Suprapubic skin (tissue), 4 donors: ENCODE measurements around the gene SPDYE3. TPM values are rescaled to one million over a fixed set of nuclear protein-coding genes. Genes with fewer than 3 reads are reported as not detected.
"Not testable (repeated sequence)": the region's sequence is repeated elsewhere in the genome, so short reads cannot be mapped to it uniquely, and the experiment has no call there.

ENCODE experiments used
- DNase-seq, 2 donors: peaks; one replicate each; pipeline ENCODE4 v3.0.0-alpha.2; 2019; ENCODE audit warnings: low spot score in 2 of 2
- H3K27ac ChIP-seq: fragments of 200-600 bp; sonication (generic); one replicate; pipeline ENCODE4 v1.5.1; 2019
- H3K27me3 ChIP-seq: fragments of 200-600 bp; sonication (generic); one replicate; pipeline ENCODE4 v1.5.1; 2019
- H3K36me3 ChIP-seq: fragments of 200-600 bp; sonication (generic); one replicate; pipeline ENCODE4 v1.5.1; 2019
- H3K4me1 ChIP-seq: fragments of 200-600 bp; sonication (generic); one replicate; pipeline ENCODE4 v1.5.1; 2019
- H3K4me3 ChIP-seq: fragments of 200-600 bp; sonication (generic); one replicate; pipeline ENCODE4 v1.5.1; 2019; ENCODE audit warnings: mild to moderate bottlenecking
- H3K9me3 ChIP-seq: fragments of 200-600 bp; sonication (generic); one replicate; pipeline ENCODE4 v1.5.1; 2019
- POLR2A ChIP-seq, 2 donors: fragments of 450-650 bp; IDR thresholded peaks; one replicate each; pipeline ENCODE4 v1.6.1; 2017; ENCODE audit warnings: antibody characterized with exemption in 2 of 2, mild to moderate bottlenecking in 2 of 2, moderate library complexity in 2 of 2
- POLR2AphosphoS5 ChIP-seq, 3 donors: sonication (generic); formaldehyde crosslinking; IDR thresholded peaks; one replicate each; pipeline ENCODE4 v1.6.1; 2017; ENCODE audit warnings: antibody characterized with exemption in 3 of 3
- WGBS: methylation state at CpG from one replicate; pipeline ENCODE4 v1.1.5; 2018; 5-methylcytosine and 5-hydroxymethylcytosine counted together
- total RNA-seq, 4 donors: library from RNA; depleted of rRNA; stranded (reverse); fragments of >200 nt; gene quantifications; one replicate each; pipeline ENCODE4 v1.1.0, GENCODE V29; 2016

Gene SPDYE3
- total RNA-seq, 4 donors from 2014 or later: not detected

- not testable (repeated sequence) for H3K27me3 ChIP-seq, H3K27ac ChIP-seq, H3K4me1 ChIP-seq, H3K36me3 ChIP-seq, DNase-seq, H3K4me3 ChIP-seq, H3K9me3 ChIP-seq
- 68% methylated on average over 4 of the region's 6 CpGs for WGBS
These were observed 9.5 kb upstream of the SPDYE3 start for GRCh38 chr7:100297852-100298631.

GRCh38 chr7:100298632-100298895 is 8.9 kb upstream of the SPDYE3 start:
- H3K27me3 ChIP-seq, H3K9me3 ChIP-seq, H3K36me3 ChIP-seq, H3K4me3 ChIP-seq, H3K27ac ChIP-seq, DNase-seq, H3K4me1 ChIP-seq: not testable (repeated sequence)
- 89% methylated on average over 7 of the region's 7 CpGs for whole genome bisulfite sequencing

GRCh38 chr7:100304526-100304925 is 3.0 kb upstream of the SPDYE3 start:
- not testable (repeated sequence) for H3K27me3 ChIP-seq, DNase-seq
- no CpG with 5 or more reads among the region's 12 CpGs for WGBS

GRCh38 chr7:100318329-100318728 is 10.8 kb downstream of the SPDYE3 start:
- H3K36me3 ChIP-seq: peaks cover 13% of the 10 kb centered on the region
- H3K9me3 ChIP-seq, DNase-seq, H3K4me3 ChIP-seq, H3K4me1 ChIP-seq, H3K27me3 ChIP-seq, H3K27ac ChIP-seq: not testable (repeated sequence)
- WGBS: 94% methylated on average over 4 of the region's 5 CpGs

More at GRCh38 chr7:100304526-100304925, 3.0 kb upstream of the SPDYE3 start:
- not testable (repeated sequence) for H3K4me1 ChIP-seq, H3K9me3 ChIP-seq, H3K4me3 ChIP-seq, H3K36me3 ChIP-seq, H3K27ac ChIP-seq

- H3K4me3 ChIP-seq, H3K27me3 ChIP-seq, H3K4me1 ChIP-seq, H3K27ac ChIP-seq, DNase-seq, H3K9me3 ChIP-seq: not testable (repeated sequence)
- H3K36me3 ChIP-seq: peaks cover 36% of the 10 kb centered on the region
- WGBS: 97% methylated on average over 1 of the region's 1 CpG
These were observed 14.1 kb downstream of the SPDYE3 start for GRCh38 chr7:100321648-100322047.

GRCh38 chr7:100324194-100324593 is 16.7 kb downstream of the SPDYE3 start:
- H3K9me3 ChIP-seq: not testable (repeated sequence)

GRCh38 chr7:100325671-100326070 is 18.2 kb downstream of the SPDYE3 start:
- not testable (repeated sequence) for H3K27me3 ChIP-seq, H3K4me1 ChIP-seq, H3K4me3 ChIP-seq, H3K9me3 ChIP-seq, H3K27ac ChIP-seq, DNase-seq
- WGBS: 80% methylated on average over 8 of the region's 9 CpGs
- peaks cover 45% of the 10 kb centered on the region for H3K36me3 ChIP-seq

More at GRCh38 chr7:100324194-100324593, 16.7 kb downstream of the SPDYE3 start:
- H3K27ac ChIP-seq, H3K4me3 ChIP-seq, DNase-seq, H3K4me1 ChIP-seq, H3K27me3 ChIP-seq: not testable (repeated sequence)
- WGBS: 92% methylated on average over 13 of the region's 13 CpGs
- H3K36me3 ChIP-seq: peaks cover 47% of the 10 kb centered on the region

- H3K4me1 ChIP-seq, H3K4me3 ChIP-seq, DNase-seq, H3K27me3 ChIP-seq, H3K9me3 ChIP-seq, H3K27ac ChIP-seq: not testable (repeated sequence)
- peaks cover 42% of the 10 kb centered on the region for H3K36me3 ChIP-seq
- WGBS: 96% methylated on average over 7 of the region's 11 CpGs
These were observed 19.4 kb downstream of the SPDYE3 start for GRCh38 chr7:100326914-100327313.

GRCh38 chr7:100335566-100336466 is 28.3 kb downstream of the SPDYE3 start:
- peak; percentile 86 to 93 for TF ChIP-seq POLR2A (IDR thresholded peaks at IDR 0.05)
- TF ChIP-seq POLR2AphosphoS5 (IDR thresholded peaks at IDR 0.05): peak; percentile 66 to 90 (median 82)
- DNase-seq: peak; percentile 96 to 97
- not testable (repeated sequence) for H3K36me3 ChIP-seq, H3K27me3 ChIP-seq, H3K9me3 ChIP-seq
- 0% methylated on average over 16 of the region's 85 CpGs for WGBS
- H3K27ac ChIP-seq: peak overlapping the region; percentile 85
- H3K4me3 ChIP-seq: peak overlapping the region; percentile 60
- peaks cover 22% of the 10 kb centered on the region for H3K4me1 ChIP-seq

GRCh38 chr7:100338083-100338696 is 30.7 kb downstream of the SPDYE3 start:
- not testable (repeated sequence) for DNase-seq, H3K9me3 ChIP-seq, H3K4me3 ChIP-seq, H3K27ac ChIP-seq, H3K27me3 ChIP-seq
- peaks cover 31% of the 10 kb centered on the region for H3K4me1 ChIP-seq
- 52% methylated on average over 15 of the region's 15 CpGs for WGBS
- peaks cover 25% of the 10 kb centered on the region for H3K36me3 ChIP-seq

- peaks cover 32% of the 10 kb centered on the region for H3K36me3 ChIP-seq
- DNase-seq: not testable (repeated sequence)
These were observed 33.8 kb downstream of the SPDYE3 start for GRCh38 chr7:100341286-100341685.

More at GRCh38 chr7:100341286-100341685, 33.8 kb downstream of the SPDYE3 start:
- 60% methylated on average over 6 of the region's 6 CpGs for WGBS
- not testable (repeated sequence) for H3K27ac ChIP-seq, H3K4me3 ChIP-seq, H3K9me3 ChIP-seq, H3K27me3 ChIP-seq
- peaks cover 35% of the 10 kb centered on the region for H3K4me1 ChIP-seq
